GM18511 (cell line): ENCODE data around the gene DIP2B.
A peak's percentile ranks its signal among the peaks of the same experiment; 100 is the strongest.

Experiments used
- ATAC-seq: cut with Tn5 transposase; IDR thresholded peaks from one replicate; pipeline ENCODE4 v1.9.1; 2021; ENCODE audit warnings: mild to moderate bottlenecking, moderate library complexity; ENCODE audit not compliant: unreplicated experiment

DIP2B gene

DNA sequence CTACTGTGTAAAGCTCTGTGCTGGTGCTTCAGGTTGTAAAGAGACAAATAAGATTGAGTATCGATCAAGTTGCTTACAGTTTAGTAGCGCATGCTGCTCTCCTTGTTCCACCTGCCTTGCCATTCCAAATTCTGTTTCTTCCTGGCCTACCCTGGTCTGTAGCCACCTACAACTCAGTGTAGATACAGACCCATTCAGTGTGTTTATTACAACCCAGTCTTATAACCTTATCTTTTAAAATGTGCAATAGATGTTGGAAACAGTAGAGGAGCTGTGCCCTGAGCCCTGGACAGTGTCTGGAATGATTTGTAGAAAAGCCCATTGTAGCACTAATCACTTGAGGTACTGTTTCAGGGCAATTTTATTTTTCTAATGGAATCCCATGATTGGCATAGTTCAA lies 68.5 kb downstream of the DIP2B start:
- ATAC-seq = no peak

DNA sequence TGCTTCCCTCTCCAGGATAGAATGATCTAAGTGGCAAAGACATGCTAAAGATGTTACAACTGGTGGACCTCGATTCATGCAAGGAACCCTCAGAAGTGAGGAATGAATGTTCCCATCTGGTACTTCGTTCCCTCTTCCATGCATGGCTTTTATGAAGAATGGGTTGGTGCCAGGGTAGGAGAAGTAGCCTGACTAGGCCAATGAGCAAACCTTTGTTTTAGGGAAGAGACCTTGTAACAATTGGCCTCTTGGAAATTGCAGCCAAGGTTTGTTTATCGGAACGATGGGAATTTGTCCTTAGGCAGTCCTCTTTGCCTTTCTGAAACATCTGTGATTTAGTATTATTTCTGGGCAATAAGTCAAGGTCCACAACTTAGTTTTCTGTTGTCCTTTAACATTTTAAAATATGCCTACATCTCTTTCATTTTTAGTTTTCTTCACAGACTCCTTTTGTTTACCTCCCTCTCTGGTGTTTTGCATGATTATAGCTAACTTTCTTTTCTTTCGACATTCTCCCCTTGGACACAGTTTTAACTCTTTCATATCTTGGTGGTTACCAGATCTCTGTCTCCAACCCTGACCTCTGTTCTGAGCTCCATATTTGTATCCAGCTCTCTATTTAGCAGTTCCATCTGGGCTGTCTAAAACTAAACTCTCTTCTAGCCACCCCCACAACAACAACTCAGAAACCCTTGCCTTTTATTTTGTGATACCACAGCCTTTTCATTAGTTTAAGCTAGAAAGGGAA lies 70.0 kb downstream of the DIP2B start:
- ATAC-seq = no peak

DNA sequence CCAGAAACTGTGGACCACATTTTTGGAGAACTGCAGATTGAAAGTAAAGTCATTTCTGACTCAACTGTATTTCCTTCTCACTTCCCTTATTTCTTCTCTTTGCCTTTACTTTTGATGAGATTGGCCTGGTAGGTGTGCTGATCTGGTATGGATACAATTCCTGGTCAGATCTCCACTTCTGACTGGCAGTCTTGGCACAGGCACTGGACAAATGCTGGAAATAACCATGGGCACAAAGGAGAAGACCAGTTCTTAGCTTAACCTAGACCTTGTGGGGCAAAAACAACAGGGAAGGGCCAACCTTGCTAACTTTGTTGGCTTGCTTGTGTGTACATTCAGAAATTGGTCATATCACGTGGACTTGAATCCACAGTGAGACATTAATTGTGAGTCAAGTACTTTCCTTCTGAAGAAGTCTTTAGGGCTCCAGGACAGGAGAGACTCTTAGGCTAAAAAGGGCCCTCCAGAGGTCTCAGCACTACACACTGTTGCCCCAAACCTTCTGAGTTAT lies 75.0 kb downstream of the DIP2B start:
- peak; percentile 68 for ATAC-seq

DNA sequence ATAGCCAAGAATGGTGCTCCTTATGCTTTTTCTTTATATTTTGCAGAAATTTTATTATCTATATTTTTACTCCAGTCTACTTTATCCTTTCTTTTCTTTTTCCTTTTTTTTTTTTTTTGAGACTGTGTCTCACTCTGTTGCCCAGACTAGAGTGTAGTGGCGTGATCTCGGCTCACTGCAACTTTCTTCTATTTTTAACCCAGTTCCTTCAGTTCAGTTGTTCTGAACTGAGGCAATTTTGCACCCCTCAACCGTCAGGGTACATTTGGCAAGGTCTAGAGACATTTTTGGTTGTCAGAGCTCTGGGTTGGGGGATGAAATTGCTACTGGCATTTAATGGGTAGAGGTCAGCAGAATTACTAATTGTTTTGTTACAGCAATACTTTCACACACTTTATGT lies 75.7 kb downstream of the DIP2B start:
- no peak for ATAC-seq

DNA sequence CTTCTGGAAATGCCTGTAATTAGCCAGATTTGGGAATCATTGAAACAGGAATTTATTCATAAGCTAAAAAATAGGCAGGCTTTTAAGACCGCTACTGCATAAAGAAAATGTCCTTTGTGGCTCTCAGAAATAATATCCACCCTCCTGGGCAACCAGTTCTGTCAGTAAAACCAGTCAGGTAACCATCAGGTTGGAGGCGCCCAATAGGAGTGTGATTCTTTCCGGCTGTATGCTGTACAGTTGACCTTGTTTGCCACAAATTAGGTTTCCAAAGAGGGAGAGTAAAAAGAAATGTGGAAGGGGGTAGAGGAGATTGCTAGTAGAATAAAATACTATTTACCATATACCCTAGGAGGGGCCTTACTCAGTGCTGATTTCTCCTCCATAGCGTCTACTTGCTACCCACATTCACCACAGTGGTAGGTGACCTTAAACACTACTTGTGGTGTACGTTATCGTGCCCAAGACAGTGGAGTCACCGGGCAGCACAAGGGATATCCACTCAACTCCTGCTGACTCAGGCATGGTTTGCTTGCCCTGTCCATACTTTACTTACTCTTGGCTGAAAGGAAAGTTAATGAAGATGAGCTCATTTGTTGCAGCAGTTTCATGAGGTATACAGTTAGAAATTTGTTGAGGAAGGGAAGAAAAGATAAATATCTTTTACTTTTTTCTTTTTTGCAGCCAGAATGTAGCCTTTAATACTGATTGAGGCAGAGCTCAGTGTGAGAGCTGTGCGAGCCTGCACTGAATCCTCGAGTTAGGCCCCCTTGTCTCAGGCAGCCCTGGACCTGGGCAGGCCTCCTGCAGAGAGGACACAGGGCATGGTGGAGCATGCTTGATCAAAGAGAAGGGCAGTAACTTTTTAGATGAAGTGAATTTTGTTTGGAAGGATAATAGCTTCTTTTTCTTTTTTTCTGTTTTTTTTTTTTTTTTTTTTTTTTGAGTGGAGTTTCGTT lies 76.7 kb downstream of the DIP2B start:
- ATAC-seq = no peak

DNA sequence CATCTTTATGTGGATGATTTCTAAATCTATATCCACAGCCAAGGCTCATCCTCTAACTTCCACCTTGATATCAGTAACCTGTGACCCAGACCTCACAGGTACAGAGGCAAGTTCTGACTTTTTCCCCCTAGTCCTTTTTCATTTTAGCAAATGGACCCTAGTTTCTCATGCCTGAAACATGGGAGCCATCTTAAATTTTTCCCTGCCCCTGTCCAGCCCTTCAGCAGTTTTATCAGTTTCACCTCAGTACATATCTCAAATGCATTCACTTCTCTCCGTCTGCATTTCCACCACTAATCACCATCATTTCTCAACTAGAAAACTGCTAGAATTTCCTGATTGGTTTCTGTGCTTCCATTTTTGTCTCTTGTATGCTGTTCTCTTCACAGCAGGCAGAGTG lies 79.3 kb downstream of the DIP2B start:
- no peak for ATAC-seq

DNA sequence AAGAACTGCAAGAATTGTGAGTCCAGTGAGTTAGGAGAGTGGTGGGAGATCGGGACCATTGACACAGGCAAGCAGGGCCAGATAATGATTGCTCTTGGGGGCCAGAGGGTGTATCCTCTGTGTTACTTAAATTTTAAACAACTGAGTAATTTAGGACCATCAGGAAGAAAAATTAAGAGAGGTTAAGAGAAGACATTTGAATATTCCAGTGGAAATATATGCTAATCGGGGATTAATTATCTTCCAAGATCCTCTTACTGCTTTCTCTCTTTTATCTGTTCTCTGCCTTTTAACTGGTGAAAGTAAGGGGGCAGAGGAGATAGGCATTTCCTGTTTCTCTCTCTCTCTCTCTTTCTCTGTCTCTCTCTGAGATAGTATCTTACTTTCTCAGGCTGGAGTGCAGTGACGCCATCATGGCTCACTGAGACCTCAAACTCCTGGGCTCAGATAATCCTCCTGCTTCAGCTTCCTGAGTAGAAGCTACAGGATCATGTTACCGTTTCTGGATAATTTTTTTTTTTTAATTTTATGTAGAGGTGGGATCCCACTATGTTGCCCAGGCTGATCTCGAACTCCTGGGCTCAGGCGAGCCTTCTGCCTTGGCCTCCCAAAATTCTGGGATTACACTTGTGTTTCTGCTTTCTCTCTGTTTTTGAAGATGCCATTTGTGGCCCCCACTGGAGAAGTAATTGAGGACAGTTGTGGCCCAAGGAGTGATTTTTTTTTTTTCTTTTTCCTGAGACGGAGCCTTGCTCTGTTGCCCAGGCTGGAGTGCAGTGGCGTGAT lies 85.1 kb downstream of the DIP2B start:
- ATAC-seq = no peak

DNA sequence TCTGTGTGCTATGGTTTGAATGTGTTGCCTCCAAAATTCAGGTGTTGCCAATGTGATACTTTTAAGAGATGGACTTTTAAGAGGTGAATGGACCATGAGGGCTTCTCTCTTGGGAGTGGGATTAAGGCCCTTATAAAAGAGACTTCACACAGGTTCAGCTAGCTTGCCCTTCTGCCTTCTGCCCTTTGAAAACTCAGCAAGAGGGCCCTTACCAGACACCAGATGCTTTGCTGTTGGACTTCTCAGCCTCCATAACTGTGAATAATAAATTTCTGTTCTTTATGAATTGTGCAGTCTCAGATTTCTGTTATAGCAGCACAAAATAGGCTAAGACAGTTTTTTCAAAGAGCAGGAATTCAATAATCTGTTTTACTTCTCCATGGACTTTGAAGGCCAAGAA lies 86.1 kb downstream of the DIP2B start:
- no peak for ATAC-seq

DNA sequence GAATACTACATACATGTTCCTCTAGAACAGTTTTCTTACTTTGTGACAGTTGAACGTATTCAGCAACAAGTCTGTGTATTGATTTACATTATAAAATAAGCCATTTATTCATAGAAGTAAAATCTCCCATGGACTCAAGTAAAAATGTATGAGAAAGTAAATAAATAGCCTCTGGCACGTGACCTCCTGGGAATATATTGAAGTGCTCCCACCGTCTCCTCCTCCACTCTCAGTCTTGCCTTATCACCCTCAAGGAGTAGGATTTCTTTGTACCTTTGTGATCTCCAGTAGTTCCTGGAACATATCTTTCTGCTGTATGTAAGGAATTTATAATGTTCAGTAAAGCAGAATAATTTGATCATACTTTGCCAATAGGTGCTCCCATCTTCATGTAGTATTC lies 90.9 kb downstream of the DIP2B start:
- ATAC-seq = no peak

DNA sequence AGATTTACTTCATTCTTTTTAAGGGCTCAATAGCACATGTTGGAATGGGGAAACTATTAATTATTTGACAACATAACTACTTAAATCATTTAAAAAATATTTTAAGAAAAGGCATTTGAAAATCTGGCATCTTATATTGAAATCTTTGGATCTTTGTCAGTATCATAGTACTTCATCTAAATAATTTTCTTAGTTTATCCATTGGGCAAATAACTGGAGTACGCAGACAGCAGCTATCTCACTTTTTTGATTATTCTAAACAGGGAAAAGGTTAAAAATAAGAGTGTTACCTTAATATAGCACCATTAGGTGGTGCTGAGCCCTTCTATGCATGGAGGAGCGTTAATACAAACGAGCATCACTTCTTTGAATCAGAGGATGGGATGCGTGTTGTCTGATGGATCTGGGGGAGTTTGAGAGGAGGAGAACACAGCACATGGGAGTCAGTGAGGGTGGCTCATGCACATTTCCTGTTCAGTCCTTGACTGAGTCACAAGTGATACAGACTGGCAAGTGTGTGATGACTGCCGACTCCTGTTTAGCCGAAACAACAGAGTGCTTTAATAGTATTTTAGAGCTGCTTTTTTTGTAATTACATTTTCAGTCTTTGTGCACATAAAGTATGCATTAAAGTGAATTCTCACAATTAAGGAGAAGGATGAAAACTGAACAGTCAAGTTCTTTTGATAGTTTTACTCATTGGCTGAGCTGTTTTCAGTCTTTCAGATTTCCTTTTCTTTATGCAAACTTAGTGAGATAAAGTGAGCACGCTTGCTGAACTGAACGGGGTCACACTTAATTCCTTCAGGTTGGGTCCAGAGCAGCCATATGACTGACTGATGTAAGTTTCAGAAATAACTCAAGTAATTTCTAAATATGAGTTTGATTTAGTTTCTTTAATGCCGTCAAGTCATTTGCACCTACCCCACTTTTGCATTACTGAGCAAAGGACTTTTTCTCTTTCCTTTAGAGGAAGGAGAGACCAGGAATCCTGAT lies 92.7 kb downstream of the DIP2B start:
- ATAC-seq = peak; percentile 88

DNA sequence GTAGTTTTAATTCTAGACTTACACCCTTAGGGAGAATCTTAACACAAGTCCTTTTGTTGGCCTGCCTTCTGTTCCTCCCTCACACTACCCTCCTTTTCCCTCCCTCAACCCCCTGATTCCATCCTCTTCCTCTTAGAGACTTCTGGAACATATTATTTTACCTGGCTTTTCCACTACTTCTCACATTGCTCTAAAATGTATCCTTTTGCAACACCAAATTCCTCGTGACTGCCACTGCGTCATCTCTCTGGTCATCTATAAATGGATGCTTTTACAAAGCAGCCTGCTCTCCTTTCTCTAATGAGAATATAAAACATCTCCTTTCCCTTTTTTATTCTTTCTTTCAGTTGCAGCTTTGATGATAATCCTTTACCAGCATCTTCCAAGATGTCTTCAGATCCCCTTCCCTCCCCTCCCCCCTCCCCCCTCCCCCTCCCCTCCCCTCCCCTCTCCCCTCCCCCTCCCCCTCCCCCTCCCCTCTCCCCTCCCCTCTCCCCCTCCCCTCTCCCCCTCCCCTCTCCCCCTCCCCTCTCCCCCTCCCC lies 93.6 kb downstream of the DIP2B start:
- no peak for ATAC-seq

DNA sequence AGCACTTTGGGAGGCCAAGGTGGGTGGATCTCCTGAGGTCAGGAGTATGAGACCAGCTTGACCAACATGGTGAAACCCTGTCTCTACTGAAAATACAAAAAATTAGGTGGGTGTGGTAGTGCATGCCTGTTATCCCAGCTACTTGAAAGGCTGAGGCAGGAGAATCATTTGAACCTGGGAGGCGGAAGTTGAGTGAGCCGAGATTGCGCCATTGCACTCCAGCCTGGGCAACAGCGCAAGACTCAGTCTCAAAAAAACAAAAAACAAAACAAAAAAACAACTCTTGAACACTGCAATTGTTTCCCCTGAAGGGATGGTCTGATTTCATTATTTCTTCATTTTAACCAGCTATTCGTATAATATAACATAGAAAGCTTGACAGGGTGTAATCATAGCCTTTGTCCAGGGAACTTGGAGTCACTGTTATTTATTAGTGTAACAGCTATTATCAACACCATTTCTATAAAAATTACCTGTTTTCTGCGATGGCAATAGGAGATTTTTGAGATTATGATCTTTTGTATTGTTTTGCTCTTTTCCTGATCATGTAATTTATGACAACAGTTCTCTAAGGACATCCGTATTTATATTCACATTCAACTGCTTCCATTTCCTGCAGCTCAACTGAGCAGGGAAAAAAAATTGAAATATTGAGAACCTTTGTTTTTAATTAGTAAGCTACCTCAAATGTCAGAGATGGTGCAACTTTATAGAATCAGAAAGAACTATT lies 94.7 kb downstream of the DIP2B start:
- no peak for ATAC-seq

DNA sequence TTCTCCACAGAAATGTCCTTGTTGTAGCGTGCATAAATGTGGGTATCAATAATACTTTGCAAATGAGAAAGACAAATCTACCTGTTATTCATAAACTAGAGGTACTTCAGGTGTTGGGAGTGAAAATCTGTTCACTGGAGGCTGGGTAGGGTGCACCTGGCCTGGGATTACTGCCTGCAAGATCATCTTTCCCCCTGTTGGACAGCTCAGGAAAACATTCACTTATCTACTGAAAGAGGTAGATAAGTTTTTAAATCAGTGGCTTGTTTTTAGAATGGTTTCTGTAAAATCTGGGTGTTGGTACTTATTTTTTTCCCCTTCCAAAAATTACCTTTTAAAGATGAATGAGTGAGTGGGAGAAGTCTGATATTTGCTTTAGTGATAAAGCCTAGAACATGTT lies 95.6 kb downstream of the DIP2B start:
- no peak for ATAC-seq

DNA sequence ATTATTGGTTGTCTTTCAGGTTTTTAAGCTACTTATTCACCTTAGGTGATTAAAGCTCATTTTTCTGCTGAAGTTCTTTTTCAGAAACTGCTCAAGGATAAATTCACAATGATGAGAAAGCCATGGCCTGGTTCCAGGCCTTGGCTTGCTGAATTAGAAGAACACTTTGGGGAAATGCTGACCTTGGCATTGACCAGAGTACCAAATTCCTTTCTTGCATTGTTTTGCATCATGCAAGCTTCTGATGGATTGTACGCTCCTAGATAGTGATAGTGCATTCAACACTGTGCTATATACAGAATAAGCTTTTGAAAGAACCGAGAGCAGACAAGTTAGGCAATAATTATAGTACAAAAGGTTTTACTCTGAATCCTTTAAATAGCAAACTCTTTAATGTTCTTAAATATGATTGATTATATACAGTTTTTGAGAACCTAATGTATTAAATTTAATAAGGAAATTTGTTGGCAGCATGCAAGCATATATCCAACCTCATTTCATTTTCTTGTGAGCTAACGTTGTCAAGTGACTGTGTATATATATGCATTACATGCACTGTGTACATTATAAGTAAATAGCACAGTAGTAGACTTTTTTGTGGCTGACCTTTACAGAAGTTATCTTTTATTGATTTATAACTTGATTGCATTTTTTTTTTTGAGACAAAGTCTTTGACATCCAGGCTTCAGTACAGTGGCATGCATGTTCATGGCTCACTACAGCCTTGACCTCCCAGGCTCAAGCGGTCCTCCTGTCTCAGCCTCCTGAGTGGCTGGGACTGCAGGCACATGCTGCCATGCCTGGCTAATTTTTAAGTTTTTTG lies 99.2 kb downstream of the DIP2B start:
- no peak for ATAC-seq

DNA sequence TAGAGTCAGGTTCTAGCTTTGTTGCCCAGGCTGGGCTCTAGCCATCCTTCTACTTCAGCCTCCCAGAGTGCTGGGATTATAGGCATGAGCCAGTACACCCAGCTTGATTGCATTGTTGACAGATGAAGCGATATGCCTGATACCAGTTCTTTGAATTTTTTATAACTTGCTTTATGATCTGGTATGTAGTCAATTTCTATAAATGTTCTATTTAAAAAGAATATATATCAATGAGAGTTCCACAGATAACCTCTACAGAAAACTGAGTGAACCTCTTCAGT lies 99.8 kb downstream of the DIP2B start:
- no peak for ATAC-seq

DNA sequence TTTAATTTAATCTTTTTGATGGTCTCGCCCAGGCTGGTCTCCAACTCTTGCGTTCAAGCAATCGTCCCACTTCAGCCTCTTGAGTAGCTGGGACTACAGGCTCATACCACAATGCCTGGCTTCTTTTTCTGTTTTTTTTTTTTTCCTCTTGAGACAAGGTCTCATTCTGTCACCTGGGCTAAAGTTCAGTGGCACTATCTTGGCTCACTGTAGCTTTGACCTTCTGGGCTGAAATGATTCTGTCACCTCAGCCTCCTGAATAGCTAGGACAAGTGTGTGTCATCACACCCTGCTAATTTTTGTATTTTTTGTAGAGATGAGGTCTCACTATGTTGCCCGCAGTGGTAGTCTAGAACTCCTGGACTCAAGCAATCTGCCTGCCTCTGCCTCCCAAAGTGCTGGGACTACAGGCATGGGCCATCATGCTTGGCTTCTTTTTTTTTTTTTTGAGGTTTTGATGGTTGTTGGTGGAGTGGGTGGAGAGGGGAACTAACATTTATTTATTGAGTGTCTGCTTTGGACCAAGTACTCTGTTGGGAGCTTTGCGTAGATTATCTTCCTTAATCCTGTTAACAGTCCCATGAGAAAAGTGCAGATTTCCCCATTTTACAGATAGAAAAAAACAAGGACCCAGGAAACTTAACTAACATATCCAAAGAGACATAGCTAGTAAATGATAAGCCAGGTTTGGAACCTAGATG lies 102.0 kb downstream of the DIP2B start:
- no peak for ATAC-seq

DNA sequence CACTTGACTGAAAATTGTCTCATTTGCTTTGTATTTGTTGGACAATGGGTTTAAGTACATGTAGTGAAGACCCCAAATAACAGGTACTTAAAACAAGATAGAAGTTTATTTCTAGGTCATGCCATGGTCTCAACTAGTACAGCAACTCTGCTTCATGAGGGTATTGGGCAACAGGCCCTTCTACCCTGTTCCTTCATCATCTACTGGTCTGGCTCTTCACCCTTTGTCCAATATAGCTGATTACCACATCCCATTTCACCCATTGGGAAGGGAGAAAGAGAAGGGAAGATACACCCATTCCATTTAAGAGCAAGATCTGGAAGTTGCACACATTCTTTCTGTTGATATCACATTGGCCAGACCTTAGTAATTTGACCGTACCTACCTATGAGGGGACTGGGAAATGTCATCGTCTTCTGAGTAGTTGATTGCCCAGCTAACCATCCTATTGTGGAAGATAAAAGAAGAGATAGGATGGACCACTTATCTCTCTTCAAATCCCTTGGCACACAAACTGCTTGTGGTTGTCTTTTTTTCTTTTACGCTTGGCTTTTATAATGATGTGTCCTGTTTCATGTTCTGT lies 104.6 kb downstream of the DIP2B start:
- ATAC-seq = no peak
